ENCODE data around the gene EYS. TPM values are rescaled to one million over a fixed set of nuclear protein-coding genes. Genes with fewer than 3 reads are reported as not detected.

EYS gene
- total and polyA plus RNA-seq, 2 of the 8 experiments (the other 6 are each of a cell fraction or from before 2014, with no cell fraction given): 0.05 to 0.13 TPM

DNA sequence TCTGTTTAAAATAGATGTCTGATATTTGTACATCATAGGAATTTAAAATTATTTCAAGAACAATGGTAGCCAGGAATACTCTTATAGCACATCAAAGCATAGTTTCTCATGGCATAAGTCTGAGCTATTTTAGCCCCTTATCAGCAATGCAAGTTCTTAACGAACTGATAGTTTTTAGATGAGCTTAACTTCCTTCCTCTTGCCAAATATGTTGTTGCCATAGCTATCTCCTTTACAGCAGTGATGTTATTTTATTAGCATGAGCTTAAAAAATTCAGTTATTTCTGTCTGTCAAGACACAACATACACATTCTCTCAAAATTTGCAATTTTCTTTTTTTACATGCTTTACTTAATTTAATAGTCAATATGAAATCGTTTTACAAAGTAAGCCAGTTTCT, 1204.2 kb downstream of the EYS start:
- no peaks in the 10 kb centered on the region for H3K23me2 ChIP-seq (ENCODE audit: low read depth, low read length)
- H3K79me2 ChIP-seq (ENCODE audit: control insufficient read depth in 1 of 2, insufficient read depth in 2 of 2, low read length in 2 of 2): no peaks in the 10 kb centered on the region
- no peaks in the 10 kb centered on the region for H3K36me3 ChIP-seq (ENCODE audit: control insufficient read depth in 2 of 4, insufficient read depth in 4 of 4, low read length in 3 of 4)
- H3K4ac ChIP-seq (replicated peaks; ENCODE audit: insufficient read length, low read depth, low read length): no peak overlapping the region
- H3K9me3 ChIP-seq (ENCODE audit: insufficient read depth in 2 of 2, low read depth in 1 of 2, low read length in 1 of 2): no peaks in the 10 kb centered on the region
- no peak overlapping the region for H2AFZ ChIP-seq (ENCODE audit: low read length)
- H3K23ac ChIP-seq (ENCODE audit: insufficient read length): no peak overlapping the region
- no peak overlapping the region for H2BK12ac ChIP-seq (ENCODE audit: low read depth, low read length)
- no peak overlapping the region for H4K91ac ChIP-seq (replicated peaks; ENCODE audit: insufficient read length, low read length)
- H3K27me3 ChIP-seq (replicated peaks in 1 of 4; ENCODE audit: control insufficient read depth in 3 of 4, extremely low read depth in 1 of 4, insufficient read depth in 3 of 4, low read length in 3 of 4): no peaks in the 10 kb centered on the region
- FAIRE-seq (no peak), DNase-seq (ENCODE audit: low read depth in 1 of 2, low spot score in 2 of 2) (no peak)
- H4K8ac ChIP-seq (ENCODE audit: extremely low read depth, insufficient read depth, low read length): no peak overlapping the region
- H2BK120ac ChIP-seq (replicated peaks; ENCODE audit: low read depth, low read length): no peak overlapping the region
- H3K9ac ChIP-seq (replicated peaks in 1 of 4; ENCODE audit: extremely low read depth in 1 of 4, low read depth in 3 of 4, low read length in 3 of 4): no peak overlapping the region
- no peaks in the 10 kb centered on the region for H4K20me1 ChIP-seq (replicated peaks in 1 of 2; ENCODE audit: control insufficient read depth in 1 of 2, insufficient read depth in 2 of 2, low read length in 2 of 2)
- 53% methylated on average over 2 of the region's 2 CpGs; no CpG with 5 or more reads in 1 of the 2 experiments for WGBS, 2 experiments (ENCODE audit: extremely low coverage in 1 of 2, insufficient coverage in 1 of 2, insufficient read length in 1 of 2, insufficient replicate concordance in 2 of 2, low coverage in 1 of 2, low lambda C conversion rate in 2 of 2, missing lambda C conversion rate in 1 of 2)
- H2AK5ac ChIP-seq (ENCODE audit: low read depth, low read length): no peak overlapping the region
- ChIA-PET CTCF (ENCODE audit: partially characterized antibody) (no interaction called here), POLR2A (ENCODE audit: partially characterized antibody) (no interaction called here)
- H3K56ac ChIP-seq (replicated peaks; ENCODE audit: insufficient read length, low read depth, low read length): no peak overlapping the region
- H3K18ac ChIP-seq (ENCODE audit: extremely low read depth, low read length): no peak overlapping the region
- no peak overlapping the region for H3K27ac ChIP-seq (ENCODE audit: low read depth, low read length)
- H3K4me3 ChIP-seq (ENCODE audit: extremely low read depth in 1 of 4, insufficient read depth in 2 of 4, low read depth in 3 of 4, low read length in 4 of 4): no peak overlapping the region
- H3K79me1 ChIP-seq (ENCODE audit: low read depth, low read length): no peaks in the 10 kb centered on the region
- H2BK5ac ChIP-seq (ENCODE audit: low read depth, low read length): no peak overlapping the region
- H3K14ac ChIP-seq (ENCODE audit: insufficient read length): no peak overlapping the region
- no peak overlapping the region for H2BK15ac ChIP-seq (ENCODE audit: low read length)
- H3K4me1 ChIP-seq (replicated peaks in 1 of 4; ENCODE audit: control insufficient read depth in 3 of 4, insufficient read depth in 4 of 4, low read length in 3 of 4): no peaks in the 10 kb centered on the region
- H2BK20ac ChIP-seq (ENCODE audit: low read length): no peak overlapping the region
- no peak overlapping the region for H4K5ac ChIP-seq (ENCODE audit: insufficient read length, low read depth, low read length)
- H3K4me2 ChIP-seq (ENCODE audit: insufficient read depth in 1 of 2, low read depth in 2 of 2, low read length in 2 of 2): no peak overlapping the region
- TF ChIP-seq CBX8 (IDR thresholded peaks at IDR 0.05; ENCODE audit: borderline replicate concordance, low read depth, low read length) (no peak), PHF8 (conservative IDR thresholded peaks at IDR 0.05; ENCODE audit: low read depth, low read length) (no peak), SAP30 (IDR thresholded peaks at IDR 0.05; ENCODE audit: insufficient read depth, insufficient replicate concordance, low read length) (no peak), JUN (IDR thresholded peaks at IDR 0.05; ENCODE audit: low read depth, low read length) (no peak), CHD1 (IDR thresholded peaks at IDR 0.05; ENCODE audit: low read depth, low read length) (no peak), HDAC2 (IDR thresholded peaks at IDR 0.05; ENCODE audit: borderline replicate concordance in 1 of 2, low read depth in 2 of 2, low read length in 2 of 2) (no peak), CEBPB (IDR thresholded peaks at IDR 0.05; ENCODE audit: low read depth, low read length) (no peak), BACH1 (IDR thresholded peaks at IDR 0.05; ENCODE audit: low read length) (no peak), POLR2A (IDR thresholded peaks at IDR 0.05; ENCODE audit: control extremely low read depth in 1 of 2, low read depth in 2 of 2, low read length in 2 of 2) (no peak), SIX5 (IDR thresholded peaks at IDR 0.05; ENCODE audit: low read depth, low read length) (no peak), YY1 (IDR thresholded peaks at IDR 0.05; ENCODE audit: low read depth, low read length) (no peak), EP300 (IDR thresholded peaks at IDR 0.05; ENCODE audit: borderline replicate concordance in 1 of 2, low read depth in 2 of 2, low read length in 2 of 2) (no peak), TBP (IDR thresholded peaks at IDR 0.05; ENCODE audit: low read depth, low read length) (no peak)
- TF ChIP-seq, protein P1, sequence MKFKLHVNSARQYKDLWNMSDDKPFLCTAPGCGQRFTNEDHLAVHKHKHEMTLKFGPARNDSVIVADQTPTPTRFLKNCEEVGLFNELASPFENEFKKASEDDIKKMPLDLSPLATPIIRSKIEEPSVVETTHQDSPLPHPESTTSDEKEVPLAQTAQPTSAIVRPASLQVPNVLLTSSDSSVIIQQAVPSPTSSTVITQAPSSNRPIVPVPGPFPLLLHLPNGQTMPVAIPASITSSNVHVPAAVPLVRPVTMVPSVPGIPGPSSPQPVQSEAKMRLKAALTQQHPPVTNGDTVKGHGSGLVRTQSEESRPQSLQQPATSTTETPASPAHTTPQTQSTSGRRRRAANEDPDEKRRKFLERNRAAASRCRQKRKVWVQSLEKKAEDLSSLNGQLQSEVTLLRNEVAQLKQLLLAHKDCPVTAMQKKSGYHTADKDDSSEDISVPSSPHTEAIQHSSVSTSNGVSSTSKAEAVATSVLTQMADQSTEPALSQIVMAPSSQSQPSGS (IDR thresholded peaks at IDR 0.05; ENCODE audit: low read length): no peak

All from H1 (cell line).